Skeletal muscle satellite cell (primary cell): ENCODE data around the gene ABCA8.
A peak's percentile ranks its signal among the peaks of the same experiment; 100 is the strongest.
"Not testable (repeated sequence)": the region's sequence is repeated elsewhere in the genome, so short reads cannot be mapped to it uniquely, and the experiment has no call there.

Experiments
- H3K27me3 ChIP-seq: 2 replicates; pipeline ENCODE4 v1.7.0; 2013; ENCODE audit warnings: low read length; ENCODE audit not compliant: control insufficient read depth, insufficient read depth
- H3K36me3 ChIP-seq: 2 replicates; pipeline ENCODE4 v1.7.0; 2013; ENCODE audit warnings: mild to moderate bottlenecking, control low read depth, low read length; ENCODE audit not compliant: insufficient read depth
- H3K4me1 ChIP-seq: 2 replicates; pipeline ENCODE4 v1.7.0; 2013; ENCODE audit warnings: low read length; ENCODE audit not compliant: control insufficient read depth, insufficient read depth
- H3K4me2 ChIP-seq: 2 replicates; pipeline ENCODE4 v1.7.0; 2013; ENCODE audit warnings: mild to moderate bottlenecking, low read length
- H3K4me3 ChIP-seq: 2 replicates; pipeline ENCODE4 v1.7.0; 2013; ENCODE audit warnings: low read length
- H3K9ac ChIP-seq: 2 replicates; pipeline ENCODE4 v1.7.0; 2013; ENCODE audit warnings: mild to moderate bottlenecking, low read depth, low read length, moderate library complexity
- H3K9me3 ChIP-seq: replicated peaks from 2 replicates; pipeline ENCODE4 v1.7.0; 2013; ENCODE audit warnings: mild to moderate bottlenecking, control low read depth, low read length

The ABCA8 gene

GRCh38 chr17:68959117-68959516, 3.9 kb upstream of the ABCA8 start:
- not testable (repeated sequence) for H3K36me3 ChIP-seq, H3K27me3 ChIP-seq, H3K9me3 ChIP-seq, H3K4me2 ChIP-seq, H3K4me3 ChIP-seq, H3K4me1 ChIP-seq, H3K9ac ChIP-seq

- H3K4me3 ChIP-seq, result no peak overlapping the region
- H3K9me3 ChIP-seq, result no peaks in the 10 kb centered on the region
- no peak overlapping the region for H3K9ac ChIP-seq
- H3K36me3 ChIP-seq, result no peaks in the 10 kb centered on the region
- peaks cover 11% of the 10 kb centered on the region for H3K4me1 ChIP-seq
- no peak overlapping the region for H3K4me2 ChIP-seq
- H3K27me3 ChIP-seq, result no peaks in the 10 kb centered on the region
Measured at GRCh38 chr17:68957944-68958343, 2.8 kb upstream of the ABCA8 start.

GRCh38 chr17:68954146-68954896, 871 bp downstream of the ABCA8 start:
- Histone ChIP-seq H3K4me3 (peak overlapping the region; percentile 69), H3K36me3 (no peaks in the 10 kb centered on the region), H3K9me3 (no peaks in the 10 kb centered on the region), H3K4me1 (peaks cover 13% of the 10 kb centered on the region), H3K27me3 (no peaks in the 10 kb centered on the region), H3K9ac (peak overlapping the region; percentile 86), H3K4me2 (peak overlapping the region; percentile 83)

GRCh38 chr17:68953340-68953997, 1.7 kb downstream of the ABCA8 start:
- no peaks in the 10 kb centered on the region for H3K27me3 ChIP-seq
- H3K9me3 ChIP-seq, result no peaks in the 10 kb centered on the region
- peak overlapping the region; percentile 51 for H3K9ac ChIP-seq
- H3K36me3 ChIP-seq, result no peaks in the 10 kb centered on the region
- peaks cover 13% of the 10 kb centered on the region for H3K4me1 ChIP-seq
- H3K4me3 ChIP-seq, result peak overlapping the region; percentile 65
- H3K4me2 ChIP-seq, result peak overlapping the region; percentile 83

- H3K4me3 ChIP-seq, result no peak overlapping the region
- H3K4me2 ChIP-seq, result no peak overlapping the region
- peaks cover 13% of the 10 kb centered on the region for H3K4me1 ChIP-seq
- no peak overlapping the region for H3K9ac ChIP-seq
- H3K27me3 ChIP-seq, result no peaks in the 10 kb centered on the region
- H3K36me3 ChIP-seq, result no peaks in the 10 kb centered on the region
- H3K9me3 ChIP-seq, result no peaks in the 10 kb centered on the region
Measured at GRCh38 chr17:68950725-68951124, 4.5 kb downstream of the ABCA8 start.

GRCh38 chr17:68947868-68948267, 7.3 kb downstream of the ABCA8 start:
- not testable (repeated sequence) for H3K9ac ChIP-seq, H3K36me3 ChIP-seq, H3K4me2 ChIP-seq

GRCh38 chr17:68944435-68945035, 10.7 kb downstream of the ABCA8 start:
- Histone ChIP-seq H3K4me2 (no peak overlapping the region), H3K9me3 (no peaks in the 10 kb centered on the region), H3K9ac (no peak overlapping the region), H3K27me3 (no peaks in the 10 kb centered on the region), H3K36me3 (peaks cover 4% of the 10 kb centered on the region), H3K4me1 (no peaks in the 10 kb centered on the region), H3K4me3 (no peak overlapping the region)

More at GRCh38 chr17:68947868-68948267, 7.3 kb downstream of the ABCA8 start:
- H3K4me1 ChIP-seq, H3K27me3 ChIP-seq, H3K4me3 ChIP-seq, H3K9me3 ChIP-seq: not testable (repeated sequence)

GRCh38 chr17:68943812-68944182, 11.4 kb downstream of the ABCA8 start:
- not testable (repeated sequence) for H3K4me1 ChIP-seq, H3K4me3 ChIP-seq, H3K9ac ChIP-seq, H3K9me3 ChIP-seq, H3K27me3 ChIP-seq, H3K4me2 ChIP-seq, H3K36me3 ChIP-seq

GRCh38 chr17:68943123-68943811, 11.9 kb downstream of the ABCA8 start:
- Histone ChIP-seq H3K9ac (no peak overlapping the region), H3K36me3 (peaks cover 4% of the 10 kb centered on the region)

GRCh38 chr17:68942389-68942788, 12.8 kb downstream of the ABCA8 start:
- H3K4me3 ChIP-seq, result no peak overlapping the region
- no peaks in the 10 kb centered on the region for H3K4me1 ChIP-seq
- H3K4me2 ChIP-seq, result no peak overlapping the region
- H3K9ac ChIP-seq, result no peak overlapping the region
- H3K9me3 ChIP-seq, result no peaks in the 10 kb centered on the region
- no peaks in the 10 kb centered on the region for H3K27me3 ChIP-seq
- peaks cover 4% of the 10 kb centered on the region for H3K36me3 ChIP-seq

More at GRCh38 chr17:68943123-68943811, 11.9 kb downstream of the ABCA8 start:
- Histone ChIP-seq H3K9me3 (no peaks in the 10 kb centered on the region), H3K4me3 (no peak overlapping the region), H3K27me3 (no peaks in the 10 kb centered on the region), H3K4me2 (no peak overlapping the region), H3K4me1 (no peaks in the 10 kb centered on the region)

- H3K36me3 ChIP-seq, result peaks cover 4% of the 10 kb centered on the region
- no peak overlapping the region for H3K4me2 ChIP-seq
- no peaks in the 10 kb centered on the region for H3K4me1 ChIP-seq
- H3K4me3 ChIP-seq, result no peak overlapping the region
- H3K9ac ChIP-seq, result no peak overlapping the region
- no peaks in the 10 kb centered on the region for H3K9me3 ChIP-seq
- H3K27me3 ChIP-seq, result no peaks in the 10 kb centered on the region
Measured at GRCh38 chr17:68941761-68942160, 13.4 kb downstream of the ABCA8 start.
